Hypothalamus (tissue), 51 donors: ENCODE data around the gene FAM78B.

Experiments
- DNase-seq, 51 donors: peaks; one replicate each; lab custom pipeline; 2025; lab: John Stamatoyannopoulos, UW

The FAM78B gene

GRCh38 chr1:166121010-166121409, 45.8 kb downstream of the FAM78B start:
- DNase-seq: no peak

DNA sequence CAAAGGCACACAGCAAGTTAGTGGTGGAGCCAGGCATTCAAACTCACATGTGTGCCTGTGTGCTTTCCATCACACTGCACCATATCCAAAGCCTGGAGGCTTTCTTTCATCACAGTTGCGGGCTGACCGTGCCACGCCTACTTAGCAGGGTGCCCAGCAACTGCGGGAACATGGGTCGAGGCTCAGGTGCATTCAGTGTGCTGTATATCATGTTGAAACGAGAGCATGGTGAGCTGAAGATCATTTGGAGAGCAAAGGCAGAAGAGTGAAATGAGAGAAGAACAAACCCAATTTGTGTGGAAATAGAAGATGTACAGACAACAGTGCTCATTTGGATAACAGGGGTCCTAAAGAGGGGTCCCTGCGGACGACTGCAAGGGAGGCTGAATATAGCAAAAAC, 46.5 kb downstream of the FAM78B start:
- no peak for DNase-seq

DNA sequence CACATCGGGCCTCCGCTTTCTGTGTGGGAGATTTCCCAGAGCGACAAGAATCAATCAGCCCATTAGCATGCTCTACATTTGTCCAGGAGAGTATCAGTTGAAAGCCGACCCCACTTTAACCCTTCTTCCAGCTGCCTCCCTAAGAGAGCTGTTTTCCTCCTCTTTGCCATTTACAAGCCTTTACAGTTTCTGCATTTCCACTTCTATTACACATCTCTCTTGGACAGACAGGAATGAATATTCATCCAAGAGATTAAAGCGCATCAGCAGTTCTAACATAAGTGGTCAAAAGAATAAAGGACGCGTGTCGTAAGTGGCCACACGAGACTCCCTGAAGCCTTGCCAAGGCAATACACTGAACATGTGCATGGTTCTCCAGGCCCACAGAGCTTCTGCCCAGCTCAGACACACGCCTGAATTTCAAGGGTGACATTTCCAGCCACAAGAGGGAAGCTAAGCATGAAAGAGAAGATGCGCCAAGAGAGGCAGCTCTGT, 47.3 kb downstream of the FAM78B start:
- no peak for DNase-seq

DNA sequence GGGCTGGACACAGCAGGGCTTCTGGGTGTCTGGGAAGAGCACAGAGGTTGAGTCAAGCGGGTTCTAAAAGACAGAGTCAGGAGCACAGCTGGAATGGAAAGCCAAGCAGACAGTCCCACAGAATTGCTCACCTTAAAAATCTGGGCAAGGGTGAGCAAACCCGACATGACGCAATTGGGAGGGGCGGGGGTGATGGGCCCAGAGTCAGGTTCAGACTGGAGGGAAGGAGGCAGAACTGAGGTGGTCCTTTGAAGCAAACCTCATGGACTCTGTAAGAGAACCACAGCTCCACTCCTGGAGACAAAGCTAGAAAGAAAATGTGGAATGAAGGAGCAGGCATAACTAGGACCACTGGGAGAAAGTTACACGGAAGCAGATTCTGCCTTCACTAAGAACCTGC, 49.0 kb downstream of the FAM78B start:
- no peak for DNase-seq

DNA sequence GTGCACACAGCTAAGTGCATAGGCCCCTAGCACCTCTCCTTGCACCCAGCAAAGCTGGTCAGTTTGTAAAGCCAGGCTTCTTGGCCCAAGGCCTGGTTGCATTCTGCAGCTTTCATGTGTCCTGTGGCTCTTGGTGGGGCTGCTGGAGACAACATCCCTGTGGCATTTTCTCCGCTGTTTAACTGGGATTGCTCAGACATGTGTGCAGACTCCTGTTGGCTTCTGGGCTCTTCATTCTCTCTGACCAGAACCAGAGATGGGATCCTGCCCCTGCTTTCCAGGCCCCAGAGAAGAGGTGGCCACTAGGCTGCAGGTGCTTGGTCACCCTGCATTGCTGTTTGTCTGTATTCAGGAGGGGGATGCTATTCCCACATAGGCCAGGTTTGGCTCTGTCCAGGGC, 50.8 kb downstream of the FAM78B start:
- DNase-seq: no peak

DNA sequence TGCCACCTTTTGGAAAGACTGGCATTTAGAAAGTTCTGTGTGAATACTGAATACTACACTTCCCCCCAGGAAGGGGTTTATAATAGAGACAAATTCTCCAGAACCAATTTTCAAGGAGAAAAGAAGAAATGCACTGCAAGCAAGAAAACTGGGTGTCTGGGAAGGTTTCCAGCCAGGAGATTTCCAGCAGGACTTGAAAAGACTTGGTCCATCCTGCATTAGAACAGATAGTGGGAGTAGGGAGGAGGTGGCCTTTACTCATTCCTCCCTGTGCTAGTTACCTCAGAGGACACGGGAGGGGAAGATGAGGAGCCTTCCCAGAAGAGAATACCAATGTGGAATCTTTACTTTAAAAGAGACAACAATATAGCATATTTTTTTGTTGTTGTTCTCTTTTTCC, 52.4 kb downstream of the FAM78B start:
- DNase-seq: no peak

GRCh38 chr1:166113630-166114029, 53.2 kb downstream of the FAM78B start:
- DNase-seq: no peak

DNA sequence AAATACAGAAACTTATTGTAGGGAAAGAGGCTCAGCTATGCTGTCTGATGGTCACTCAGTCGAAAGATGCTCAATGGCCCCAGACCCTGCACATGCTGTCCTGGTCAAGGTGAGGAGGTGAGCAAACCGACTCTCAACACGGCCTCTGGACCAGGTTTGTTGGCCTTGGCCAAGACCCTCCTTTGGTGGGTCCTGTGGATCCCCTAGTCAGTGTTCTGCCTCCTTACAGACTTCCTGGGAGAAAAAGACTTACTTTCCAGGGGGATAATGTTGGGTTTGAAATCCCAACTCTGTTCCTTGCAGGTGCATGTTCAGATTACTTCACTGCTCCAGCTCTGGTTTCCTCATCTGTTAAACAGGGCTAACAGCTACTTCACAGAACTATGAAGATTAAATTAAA, 53.8 kb downstream of the FAM78B start:
- no peak for DNase-seq

- DNase-seq: no peak
These were observed 54.4 kb downstream of the FAM78B start for GRCh38 chr1:166112425-166112824.

- DNase-seq: no peak
These were observed 55.4 kb downstream of the FAM78B start for GRCh38 chr1:166111430-166111829.

GRCh38 chr1:166090244-166090643, 76.6 kb downstream of the FAM78B start:
- DNase-seq: no peak

DNA sequence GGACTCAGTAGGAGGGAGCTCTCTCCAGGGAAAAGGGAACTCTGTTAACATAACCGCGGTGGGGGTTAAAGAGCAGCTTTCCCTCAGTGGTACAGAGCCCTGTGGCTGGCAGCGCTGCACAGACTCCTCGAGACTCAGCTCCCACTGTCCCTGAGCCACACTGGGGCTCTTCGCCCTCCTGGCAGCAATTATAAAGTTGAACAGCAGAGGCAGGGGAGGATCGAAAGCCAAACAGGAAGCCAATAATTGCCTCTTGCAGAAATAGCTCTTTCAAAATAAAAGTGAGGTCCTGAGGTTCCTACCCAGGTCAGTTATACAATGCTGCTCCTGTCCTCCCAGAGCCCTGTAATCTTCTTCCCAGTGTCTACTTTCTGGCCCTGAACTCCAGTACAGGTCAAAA, 77.0 kb downstream of the FAM78B start:
- DNase-seq: no peak

DNA sequence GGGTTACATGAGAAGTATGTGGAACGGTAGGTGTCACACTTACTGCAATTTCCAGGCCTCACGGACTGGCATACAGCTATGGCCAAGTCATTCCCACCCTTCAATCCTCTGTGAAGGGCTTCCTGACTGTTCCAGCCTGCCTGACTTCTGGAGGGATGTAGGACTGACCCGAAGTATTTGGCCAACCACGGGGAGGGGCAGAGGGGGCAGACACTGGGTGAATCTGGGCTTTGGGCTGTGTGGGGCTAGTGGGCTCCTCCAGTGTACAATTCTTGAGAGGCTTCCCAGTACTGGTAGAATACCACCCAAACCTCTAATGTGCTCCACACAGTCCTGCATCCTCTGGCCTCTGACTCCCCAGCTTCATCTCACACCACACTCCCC, 78.2 kb downstream of the FAM78B start:
- no peak for DNase-seq

DNA sequence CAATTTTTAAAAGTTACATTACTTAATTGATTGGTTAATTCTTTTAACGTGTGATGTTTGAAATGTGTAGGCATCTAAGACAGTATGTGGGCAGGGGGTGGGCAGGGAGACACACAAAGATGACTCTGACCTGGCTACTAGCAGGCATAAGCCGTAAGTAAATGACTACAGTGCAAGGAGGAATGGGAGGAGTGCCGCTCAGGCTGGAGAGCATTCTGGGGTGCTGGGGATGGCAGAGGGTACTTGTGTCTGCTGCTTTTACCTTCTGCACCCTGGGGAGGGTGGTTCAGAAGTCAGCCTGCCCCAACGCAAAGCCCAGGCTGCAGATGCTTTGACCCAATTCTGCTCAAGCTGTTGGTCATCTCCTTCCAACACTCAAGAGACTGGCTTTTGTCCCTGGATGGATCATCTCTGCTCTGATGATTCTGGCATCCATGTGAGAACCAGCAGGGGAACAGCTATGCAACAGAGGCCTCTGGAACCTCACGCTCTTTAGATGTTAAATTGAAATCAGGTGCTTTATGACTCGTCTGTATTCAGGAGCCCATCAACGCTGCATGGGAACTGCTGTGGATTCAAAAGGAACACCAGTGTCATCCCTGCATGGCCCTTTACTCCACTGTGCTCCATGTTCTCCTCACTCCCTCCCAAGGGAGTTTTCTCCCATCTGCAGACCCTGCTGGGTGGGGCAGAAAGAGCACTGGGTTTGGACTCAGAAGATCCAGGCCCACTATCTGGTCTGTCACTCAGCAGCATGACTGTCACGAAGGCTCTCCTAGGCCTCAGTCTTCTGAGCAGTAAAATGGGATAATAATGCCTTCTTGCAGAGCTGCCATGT, 78.8 kb downstream of the FAM78B start:
- no peak for DNase-seq

- DNase-seq: no peak
These were observed 80.5 kb downstream of the FAM78B start for GRCh38 chr1:166086113-166086883.

- no peak for DNase-seq
These were observed 82.2 kb downstream of the FAM78B start for GRCh38 chr1:166084613-166085012.

GRCh38 chr1:166083887-166084286, 82.9 kb downstream of the FAM78B start:
- no peak for DNase-seq

- no peak for DNase-seq
These were observed 84.2 kb downstream of the FAM78B start for GRCh38 chr1:166082601-166083000.

GRCh38 chr1:166080967-166081870, 85.6 kb downstream of the FAM78B start:
- no peak for DNase-seq

- DNase-seq: no peak
These were observed 86.4 kb downstream of the FAM78B start for GRCh38 chr1:166080277-166080966.
